Amniotic stem cell (primary cell): Measurements from ENCODE around the gene DCPS.
"Not testable (repeated sequence)": the region's sequence is repeated elsewhere in the genome, so short reads cannot be mapped to it uniquely, and the experiment has no call there.

ENCODE experiments used
- DNase-seq: peaks from one replicate; lab custom pipeline; 2025; lab: John Stamatoyannopoulos, UW

The DCPS gene

DNA sequence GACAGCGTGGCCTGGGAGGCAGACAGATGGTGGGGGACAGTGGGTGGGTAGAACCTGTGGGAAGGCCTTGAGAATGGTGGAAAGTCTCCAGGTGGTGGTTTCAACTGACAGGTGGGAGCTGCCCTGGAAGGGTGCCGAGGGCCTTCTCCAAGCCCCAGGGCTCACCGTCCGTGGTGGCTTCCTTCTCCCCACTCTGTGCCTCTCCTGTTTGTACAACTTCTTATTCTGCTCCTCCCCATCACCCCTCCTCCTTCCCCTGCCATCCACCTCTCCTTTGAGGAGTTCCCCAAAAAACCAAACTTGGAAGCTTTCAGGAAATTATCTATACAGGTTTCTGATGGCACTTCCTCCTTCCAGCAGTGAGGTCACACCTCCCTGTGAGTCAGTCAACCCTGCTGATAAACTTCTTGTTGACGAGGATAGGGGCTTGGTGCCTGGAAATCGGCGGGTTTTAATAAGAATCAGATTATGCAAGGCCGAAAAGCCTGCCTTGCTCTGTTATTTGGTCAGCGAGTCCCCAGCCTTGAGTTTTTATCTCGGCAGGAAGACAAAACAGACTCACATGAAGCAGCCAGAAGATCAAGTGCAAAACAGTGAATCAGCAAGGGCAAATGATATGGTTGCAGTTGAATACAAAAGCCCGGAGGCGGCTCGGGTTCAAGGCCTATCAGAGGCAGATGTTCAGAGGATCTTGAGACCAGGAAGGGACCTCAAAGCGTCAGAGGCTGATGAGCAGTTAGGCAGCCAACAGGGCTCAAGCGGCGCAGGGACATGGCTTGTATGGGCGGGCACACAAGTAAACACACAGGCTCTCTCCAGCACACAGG is 42.1 kb downstream of the DCPS start:
- no peak for DNase-seq

DNA sequence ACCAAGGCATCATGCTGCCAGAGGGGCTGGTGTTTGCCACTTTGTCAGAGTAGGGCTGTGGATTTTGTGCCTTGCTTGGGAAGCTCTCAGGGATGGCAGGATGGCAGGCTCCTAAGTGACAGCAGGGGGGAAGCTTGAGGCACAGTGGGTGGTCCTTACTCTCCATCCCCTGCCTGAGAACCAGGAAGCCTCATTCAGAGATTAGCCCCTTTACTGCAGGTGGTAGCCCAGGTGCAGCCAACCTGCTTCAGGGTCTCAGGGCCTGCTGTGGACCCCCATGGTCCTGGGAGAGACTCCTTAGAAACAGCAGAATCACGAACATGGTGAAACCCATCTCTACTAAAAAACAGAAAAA is 42.7 kb downstream of the DCPS start:
- no peak for DNase-seq

- DNase-seq = not testable (repeated sequence)
Observed at GRCh38 chr11:126346946-126347345, 43.1 kb downstream of the DCPS start.

DNA sequence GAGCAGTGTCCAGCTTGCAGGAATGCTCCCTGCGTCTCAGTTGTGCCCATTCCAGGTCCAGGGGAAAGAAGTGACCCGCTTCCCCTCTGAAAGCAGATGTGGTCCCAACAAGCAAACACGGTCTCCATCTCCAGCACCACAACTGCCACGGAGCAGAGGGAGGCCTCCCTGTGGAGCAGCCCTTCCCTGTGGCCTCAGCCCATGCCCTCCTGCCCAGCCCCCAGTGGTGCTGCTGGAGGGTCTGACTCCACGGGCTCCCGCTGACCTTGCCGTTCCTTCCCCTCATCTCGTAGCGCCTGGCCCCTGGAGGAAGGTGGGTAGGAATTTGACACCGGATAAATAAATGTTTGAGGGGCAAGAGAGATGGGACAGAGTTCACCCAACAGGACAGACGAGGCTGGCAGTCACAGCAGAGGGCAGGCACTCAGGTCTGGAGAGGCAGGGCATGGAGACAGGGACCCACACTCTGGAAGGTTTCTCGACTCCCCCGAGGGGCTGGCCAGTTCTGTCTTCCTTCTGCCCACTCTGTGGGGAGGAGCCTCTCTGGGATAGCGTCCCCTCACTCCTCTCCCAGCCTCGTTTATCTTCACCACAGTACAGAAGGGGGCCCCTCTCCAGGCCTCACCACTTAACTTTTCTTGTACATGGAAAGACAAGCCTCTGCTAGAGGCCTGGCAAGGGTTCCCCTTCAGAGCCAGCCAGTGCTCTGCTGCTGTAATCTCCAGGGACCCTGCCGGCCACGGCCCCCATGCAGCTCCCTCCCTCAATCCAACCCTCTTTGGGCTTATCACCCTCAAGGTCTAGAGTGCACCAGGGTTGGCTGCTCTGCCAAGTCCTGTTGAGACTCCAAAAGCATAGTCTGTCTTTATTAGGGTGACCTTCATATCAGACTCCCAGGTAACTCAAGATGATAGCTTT is 44.1 kb downstream of the DCPS start:
- DNase-seq = no peak

GRCh38 chr11:126348806-126349582 is 45.1 kb downstream of the DCPS start:
- DNase-seq = no peak

- DNase-seq = no peak
Observed at GRCh38 chr11:126350836-126351235, 47.0 kb downstream of the DCPS start.

GRCh38 chr11:126352163-126352562 is 48.3 kb downstream of the DCPS start:
- no peak for DNase-seq

DNA sequence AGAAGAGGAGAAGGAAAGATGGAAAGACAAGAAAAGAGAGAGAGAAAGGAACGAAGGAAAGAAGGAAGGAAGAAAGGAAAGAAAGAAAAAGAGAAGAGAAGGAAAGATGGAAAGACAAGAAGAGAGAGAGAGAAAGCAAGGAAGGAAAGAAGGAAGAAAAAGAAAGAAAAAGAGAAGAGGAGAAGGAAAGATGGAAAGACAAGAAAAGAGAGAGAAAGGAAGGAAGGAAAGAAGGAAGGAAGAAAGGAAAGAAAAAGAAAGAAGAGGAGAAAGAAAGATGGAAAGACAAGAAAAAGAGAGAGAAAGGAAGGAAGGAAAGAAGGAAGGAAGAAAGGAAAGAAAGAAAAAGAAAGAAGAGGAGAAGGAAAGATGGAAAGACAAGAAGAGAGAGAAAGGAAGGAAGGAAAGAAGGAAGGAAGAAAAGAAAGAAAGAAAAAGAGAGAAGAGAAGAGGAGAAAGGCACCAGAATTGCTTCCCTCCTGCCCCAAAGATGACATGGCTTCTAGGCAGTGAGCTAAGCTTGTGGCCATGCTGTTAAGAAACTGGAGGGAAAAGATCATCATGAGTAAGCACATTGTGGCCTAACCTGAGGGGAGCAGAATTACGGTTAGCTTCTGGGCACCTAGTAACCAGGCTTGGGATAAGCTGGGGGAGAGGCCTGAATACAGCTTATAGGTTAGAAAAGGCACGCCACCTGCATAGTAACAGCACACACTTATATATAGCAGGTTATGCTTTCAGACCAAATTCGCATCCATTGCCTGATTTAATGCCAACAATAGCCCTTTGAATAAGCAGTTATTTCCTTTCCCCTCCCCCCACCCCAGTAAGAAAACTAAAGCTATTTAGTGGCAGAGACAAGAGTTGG is 49.3 kb downstream of the DCPS start:
- peak; percentile 35 for DNase-seq

DNA sequence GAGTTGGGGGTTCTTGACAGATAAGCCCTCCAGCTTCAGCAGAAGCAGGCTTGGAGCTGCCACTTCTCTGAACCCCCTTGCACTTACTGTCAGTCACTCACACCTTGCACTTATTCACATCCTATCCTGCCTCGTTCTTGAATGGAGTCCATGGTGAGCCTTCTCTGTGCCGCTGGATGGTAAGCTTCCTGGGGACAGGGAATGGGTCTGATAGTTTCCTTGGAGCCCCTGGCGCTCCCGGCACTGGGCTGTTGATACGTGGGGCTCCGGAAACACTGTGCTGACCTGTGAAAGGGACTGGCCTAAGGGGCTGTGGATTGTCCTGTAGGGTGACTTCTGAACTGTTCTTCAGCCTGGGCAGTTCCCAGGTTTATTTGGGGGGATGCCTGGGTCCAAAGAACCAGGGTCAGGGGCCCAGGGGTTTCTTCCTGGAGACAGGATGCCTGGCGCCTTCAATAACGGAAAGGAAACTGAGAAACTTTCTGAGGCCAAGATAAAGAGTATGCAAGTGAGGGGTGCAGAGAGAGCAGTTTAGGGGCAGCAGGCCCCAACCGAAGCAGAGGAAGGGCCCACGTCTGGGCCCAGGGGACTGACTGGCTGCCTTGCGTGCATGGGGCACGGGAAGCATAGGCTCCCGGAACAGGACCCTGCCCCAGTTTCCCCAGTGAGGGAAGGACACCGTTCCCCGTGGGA is 50.9 kb downstream of the DCPS start:
- DNase-seq = no peak

GRCh38 chr11:126355324-126355925 is 51.6 kb downstream of the DCPS start, which contains the start of gene ST3GAL4:
ST3GAL4 (plus strand) TSS chr11:126355686; CDS start chr11:126406156, 50,470 bp downstream.
- DNase-seq = no peak

DNA sequence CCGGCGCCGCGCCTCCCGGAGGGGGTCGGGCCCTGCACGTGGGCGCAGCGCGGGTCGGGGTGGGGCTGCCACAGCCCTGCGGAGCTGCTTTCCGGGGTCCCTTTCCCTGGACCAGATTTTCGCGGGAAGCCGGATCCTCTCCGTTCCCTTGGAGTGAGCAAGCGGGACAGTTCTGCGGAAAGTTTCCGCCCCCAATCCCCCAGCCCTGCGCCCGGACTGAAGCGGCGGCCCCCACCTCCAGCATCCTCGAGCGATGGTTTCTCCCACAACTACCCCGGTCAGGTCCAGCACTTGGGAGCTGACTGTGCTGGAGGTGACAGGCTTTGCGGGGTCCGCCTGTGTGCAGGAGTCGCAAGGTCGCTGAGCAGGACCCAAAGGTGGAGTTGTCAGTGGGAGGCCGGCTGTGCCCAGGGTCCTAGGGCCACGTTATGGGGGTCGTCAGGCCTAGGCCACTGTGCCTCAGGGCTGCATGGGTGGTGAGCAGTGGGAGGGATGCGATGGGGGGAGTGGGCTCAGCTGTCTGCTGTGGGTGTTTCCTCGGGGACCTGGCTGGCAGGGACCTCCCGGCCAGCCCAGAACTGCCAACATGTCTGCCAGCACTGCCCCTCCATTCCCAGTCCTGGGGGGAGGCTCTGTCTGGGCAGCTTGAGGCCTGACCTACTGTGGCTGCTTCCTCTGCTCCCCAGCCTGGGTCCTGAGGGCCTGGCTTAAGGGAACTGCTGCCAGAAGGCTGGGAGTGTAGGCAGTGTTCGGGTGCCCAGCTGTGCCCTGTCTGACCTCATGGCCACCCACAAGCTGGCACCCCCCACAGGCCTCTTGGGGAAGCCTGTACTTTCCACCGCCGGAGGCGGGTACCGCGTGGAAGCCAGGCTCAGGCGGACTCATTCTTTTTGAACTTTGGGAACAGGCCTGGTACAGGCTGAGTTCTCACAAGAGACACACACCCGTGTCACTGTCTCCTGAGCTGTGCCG is 52.4 kb downstream of the DCPS start:
- DNase-seq = no peak

DNA sequence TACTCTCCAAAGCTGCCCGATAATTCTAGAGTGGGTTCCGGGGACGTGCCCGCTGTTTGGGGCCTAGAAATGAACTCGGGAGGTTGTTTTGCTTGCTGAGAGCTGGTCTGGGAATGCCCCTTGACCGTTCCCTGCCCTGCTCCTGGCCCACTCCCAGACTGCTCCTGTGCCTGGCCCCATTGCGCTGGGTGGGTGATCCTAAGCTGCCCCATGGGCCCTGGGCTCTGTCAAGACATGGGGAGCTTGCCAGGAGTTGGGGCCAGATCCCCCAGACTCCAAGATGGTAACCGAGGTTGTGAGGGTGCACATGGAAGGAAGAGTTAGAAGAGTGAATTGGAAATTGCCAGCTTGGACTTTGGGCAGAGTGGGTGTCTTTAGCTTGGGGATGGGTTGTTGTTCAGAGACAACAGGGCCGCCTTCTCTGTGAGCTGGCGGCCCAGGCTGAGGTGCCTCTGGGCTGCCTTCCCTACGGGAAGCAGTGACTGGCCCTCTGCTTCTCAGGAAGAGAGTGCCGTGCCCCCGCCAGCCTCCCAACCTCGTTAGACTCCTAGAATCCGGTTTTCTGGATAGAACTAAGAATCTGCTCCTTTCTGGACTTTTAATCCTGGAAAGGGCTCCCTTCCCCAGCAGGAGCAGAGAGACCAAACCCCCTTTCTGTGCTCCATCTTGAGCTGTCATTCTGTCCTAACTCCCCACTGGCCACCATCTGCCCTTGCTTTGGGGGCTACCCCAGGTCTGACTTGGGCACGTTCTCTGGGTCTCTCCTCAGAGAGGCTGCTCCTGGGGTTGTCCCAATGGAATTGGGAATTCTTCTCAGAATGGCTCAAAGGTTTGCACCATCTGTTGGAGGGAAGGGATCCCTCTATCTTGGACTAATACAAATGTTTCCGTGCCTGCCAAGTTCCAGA is 53.4 kb downstream of the DCPS start:
- no peak for DNase-seq

DNA sequence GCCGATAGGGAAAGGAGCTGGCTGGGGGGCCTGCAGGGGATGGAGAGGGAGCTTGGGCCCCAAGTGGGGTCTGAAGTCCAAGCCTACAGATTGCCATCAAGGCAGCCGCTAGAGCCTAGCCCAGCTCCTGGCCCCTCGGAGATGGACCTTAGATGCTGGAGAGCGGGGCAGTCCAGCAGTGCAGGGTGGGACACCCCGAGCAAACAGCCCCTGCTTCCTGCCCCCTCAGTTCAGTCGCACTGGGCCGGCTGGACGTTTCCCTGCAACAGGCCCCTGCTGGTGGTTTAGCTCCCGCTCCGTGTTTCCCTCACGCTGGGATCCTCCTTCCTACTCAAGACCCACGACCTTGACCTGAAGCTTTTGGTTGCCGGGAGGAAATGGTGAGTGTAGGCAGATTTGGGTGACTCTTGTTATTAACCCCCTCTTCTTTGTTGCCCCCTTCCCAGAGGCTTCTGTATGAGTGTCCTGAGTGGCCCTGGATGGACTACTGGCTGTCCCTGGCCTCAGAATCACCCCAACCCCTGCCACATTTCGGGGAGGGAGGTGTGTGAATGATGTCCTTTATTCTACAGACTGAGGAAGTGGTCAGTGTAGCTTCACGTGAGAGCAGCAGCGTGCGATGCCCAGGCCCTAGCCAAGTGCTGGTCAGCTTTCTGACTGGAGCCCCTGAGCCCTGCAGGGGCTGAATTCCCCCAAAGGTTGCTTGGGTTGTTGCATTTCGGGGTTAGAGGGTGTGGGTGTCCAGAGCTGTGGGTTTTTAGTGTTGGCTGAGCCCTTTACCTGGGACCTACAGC is 54.3 kb downstream of the DCPS start:
- DNase-seq = no peak

- DNase-seq = no peak
Observed at GRCh38 chr11:126358763-126359160, 54.9 kb downstream of the DCPS start.

DNA sequence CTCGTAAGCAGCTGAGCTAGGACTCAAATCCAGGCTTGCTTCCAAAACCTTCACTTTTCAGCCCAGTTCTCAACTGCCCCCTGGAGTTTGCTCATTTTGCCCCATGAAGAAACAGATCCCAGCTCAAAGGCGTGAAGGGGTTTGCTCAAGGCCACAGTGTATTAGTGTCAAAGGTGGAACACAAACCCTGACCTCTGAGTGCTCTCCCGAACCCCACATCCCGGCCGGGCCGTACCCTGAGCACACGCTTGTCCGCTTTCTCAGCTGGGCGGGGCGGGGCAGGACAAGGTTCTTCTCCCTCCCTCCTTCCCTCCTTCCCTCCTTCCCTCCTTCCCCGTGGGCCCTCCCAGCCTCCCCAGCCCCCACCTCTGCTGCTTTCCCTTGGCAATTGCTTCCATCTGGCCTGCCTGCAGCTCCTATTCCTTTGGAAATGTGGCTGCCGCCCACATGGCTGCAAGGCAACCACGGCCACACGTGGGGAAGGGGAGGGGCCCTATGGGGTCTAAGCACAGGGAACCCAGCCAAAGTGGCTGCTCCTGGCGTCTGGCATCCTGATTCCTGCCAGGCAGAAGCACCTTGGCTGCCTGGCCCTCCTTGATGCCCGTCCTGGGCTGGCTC is 55.7 kb downstream of the DCPS start:
- no peak for DNase-seq

DNA sequence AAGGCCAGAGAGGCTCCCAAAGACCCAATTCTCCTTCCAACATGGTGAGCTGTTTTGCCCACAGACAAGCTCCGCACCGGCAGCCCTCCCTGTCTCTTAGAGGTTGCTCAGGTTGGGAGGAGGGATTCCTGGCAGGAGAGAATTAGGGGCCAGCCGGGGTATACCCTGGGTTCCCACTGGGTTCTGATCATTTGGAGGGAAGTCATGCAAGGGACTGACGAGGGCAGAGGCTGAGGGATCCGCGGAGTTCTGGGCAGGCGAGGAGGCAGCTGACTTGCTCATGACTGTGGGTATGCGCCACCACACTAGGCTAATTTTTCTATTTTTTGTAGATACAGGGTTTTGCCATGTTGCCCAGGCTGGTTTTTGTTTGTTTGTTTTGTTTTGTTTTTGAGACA is 56.2 kb downstream of the DCPS start:
- no peak for DNase-seq

DNA sequence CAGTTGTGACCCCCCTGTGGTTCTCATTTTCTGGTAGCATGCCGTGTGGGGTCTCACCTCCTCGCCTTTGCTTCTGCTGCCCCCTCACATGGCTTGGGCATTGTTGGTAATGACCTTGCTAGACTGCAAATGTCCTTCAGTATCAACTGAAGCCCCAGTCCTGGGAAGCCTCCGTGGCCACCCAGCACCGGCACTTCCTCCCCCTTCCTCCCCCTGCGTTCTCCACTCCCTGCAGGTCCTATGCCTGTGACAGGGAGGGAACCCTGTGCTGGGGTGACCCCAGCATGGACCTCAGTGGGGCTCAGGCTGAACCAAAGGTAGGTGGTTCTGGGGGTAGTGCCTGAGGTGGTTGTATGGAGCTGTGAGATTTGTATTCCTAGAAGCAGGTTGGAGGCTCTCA is 57.5 kb downstream of the DCPS start:
- DNase-seq = no peak
